HEK293T (cell line): ENCODE measurements around the gene SAMSN1.

Experiments
- CTCF ChIA-PET: fragments of 350-600 bp; formaldehyde crosslinking; extraction: SDS; loops from one replicate; lab custom pipeline; 2021; ENCODE audit warnings: antibody characterized with exemption, inconsistent platforms; lab: Yijun Ruan, JAX
- POLR2A ChIA-PET: fragments of 350-600 bp; formaldehyde crosslinking; extraction: SDS; loops from one replicate; lab custom pipeline; 2020; ENCODE audit warnings: antibody characterized with exemption, inconsistent platforms; lab: Yijun Ruan, JAX
- DNase-seq: peaks from one replicate; pipeline ENCODE4 v3.0.0; 2012; ENCODE audit warnings: mixed read lengths; ENCODE audit errors: extremely low spot score
- ARNT ChIP-seq: fragments of 450-650 bp; IDR thresholded peaks from 2 replicates; pipeline ENCODE4 v1.6.1; 2017; ENCODE audit warnings: mild to moderate bottlenecking
- BHLHE40 ChIP-seq: fragments of 450-650 bp; IDR thresholded peaks from 2 replicates; pipeline ENCODE4 v1.6.1; 2016; ENCODE audit warnings: mild to moderate bottlenecking, moderate library complexity, borderline replicate concordance
- CTBP1 ChIP-seq: fragments of 450-650 bp; IDR thresholded peaks from 2 replicates; pipeline ENCODE4 v1.6.1; 2016; ENCODE audit warnings: borderline replicate concordance
- ELF4 ChIP-seq: fragments of 450-650 bp; IDR thresholded peaks from 2 replicates; pipeline ENCODE4 v1.6.1; 2017; ENCODE audit warnings: antibody characterized with exemption
- FOXA1 ChIP-seq: fragments of 450-650 bp; IDR thresholded peaks from 2 replicates; pipeline ENCODE4 v1.6.1; 2016; ENCODE audit warnings: mild to moderate bottlenecking
- FOXK2 ChIP-seq: fragments of 450-650 bp; IDR thresholded peaks from 2 replicates; pipeline ENCODE4 v1.6.1; 2016; ENCODE audit warnings: mild to moderate bottlenecking
- FOXM1 ChIP-seq: fragments of 450-650 bp; IDR thresholded peaks from 2 replicates; pipeline ENCODE4 v1.6.1; 2017; ENCODE audit warnings: mild to moderate bottlenecking, borderline replicate concordance
- HDGF ChIP-seq: fragments of 450-650 bp; IDR thresholded peaks from 2 replicates; pipeline ENCODE4 v1.6.1; 2017; ENCODE audit warnings: antibody characterized with exemption, borderline replicate concordance
- L3MBTL2 ChIP-seq: fragments of 450-650 bp; conservative IDR thresholded peaks from 2 replicates; pipeline ENCODE4 v1.6.1; 2016; ENCODE audit warnings: mild to moderate bottlenecking
- LEF1 ChIP-seq: fragments of 450-650 bp; IDR thresholded peaks from 2 replicates; pipeline ENCODE4 v1.6.1; 2017; ENCODE audit warnings: mild to moderate bottlenecking, borderline replicate concordance
- NFRKB ChIP-seq: fragments of 450-650 bp; IDR thresholded peaks from 2 replicates; pipeline ENCODE4 v1.6.1; 2016; ENCODE audit warnings: mild to moderate bottlenecking, moderate library complexity
- SP1 ChIP-seq: fragments of 450-650 bp; IDR thresholded peaks from 2 replicates; pipeline ENCODE4 v1.6.1; 2017
- SUZ12 ChIP-seq: fragments of 450-650 bp; IDR thresholded peaks from 2 replicates; pipeline ENCODE4 v1.6.1; 2016; ENCODE audit warnings: mild to moderate bottlenecking
- TARDBP ChIP-seq: fragments of 450-650 bp; IDR thresholded peaks from 2 replicates; pipeline ENCODE4 v1.6.1; 2016
- ZNF384 ChIP-seq: fragments of 450-650 bp; IDR thresholded peaks from 2 replicates; pipeline ENCODE4 v1.6.1; 2016
- TF ChIP-seq, protein P1 (sequence below): fragments of 450-650 bp; IDR thresholded peaks from 2 replicates; pipeline ENCODE4 v1.6.1; 2016

SAMSN1 gene

GRCh38 chr21:14560555-14560954 lies 14.4 kb upstream of the SAMSN1 start:
- POLR2A ChIA-PET, result no interaction called here
- CTCF ChIA-PET, result no interaction called here
- TF ChIP-seq ARNT (no peak), ELF4 (no peak), FOXM1 (no peak), CTBP1 (no peak), FOXA1 (no peak), BHLHE40 (no peak), NFRKB (no peak)
- DNase-seq, result no peak

GRCh38 chr21:14560139-14560538 lies 14.0 kb upstream of the SAMSN1 start:
- DNase-seq, result no peak
- POLR2A ChIA-PET, result no interaction called here
- no peak for TF ChIP-seq L3MBTL2
- CTCF ChIA-PET, result no interaction called here

DNA sequence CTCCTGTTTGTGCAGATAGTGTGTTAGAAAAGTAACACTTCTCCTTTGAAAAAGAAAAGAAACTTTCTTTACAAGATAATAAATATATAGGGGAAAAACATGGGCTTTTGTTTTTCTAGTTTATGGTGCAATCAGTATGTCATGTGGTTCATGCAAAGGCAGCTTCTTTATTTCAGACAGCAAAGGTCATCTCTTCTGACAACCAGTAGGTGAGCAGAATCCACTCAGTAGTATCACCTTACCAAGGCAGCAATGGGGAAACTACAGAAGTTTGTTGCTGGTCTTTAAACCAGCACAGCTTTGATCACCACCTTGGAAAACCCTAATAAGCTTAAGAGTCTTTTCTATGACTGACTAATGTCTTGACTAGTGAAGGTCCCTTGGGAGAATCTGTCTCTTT lies 13.0 kb upstream of the SAMSN1 start:
- ChIA-PET CTCF (no interaction called here), POLR2A (no interaction called here)
- TF ChIP-seq ZNF384 (no peak), ARNT (no peak), TARDBP (no peak), CTBP1 (no peak), SP1 (no peak)
- no peak for DNase-seq

- ChIA-PET POLR2A (no interaction called here), CTCF (no interaction called here)
- no peak for DNase-seq
- TF ChIP-seq CTBP1 (no peak), SP1 (no peak), ELF4 (no peak), TARDBP (no peak), BHLHE40 (no peak), FOXK2 (no peak), SUZ12 (no peak)
Measured at GRCh38 chr21:14557413-14557812, 11.3 kb upstream of the SAMSN1 start.

- ChIA-PET POLR2A (no interaction called here), CTCF (no interaction called here)
- TF ChIP-seq SP1, result no peak
- no peak for TF ChIP-seq BHLHE40
- TF ChIP-seq LEF1, result no peak
- TF ChIP-seq FOXK2, result no peak
- TF ChIP-seq ELF4, result no peak
- TF ChIP-seq, protein P1, sequence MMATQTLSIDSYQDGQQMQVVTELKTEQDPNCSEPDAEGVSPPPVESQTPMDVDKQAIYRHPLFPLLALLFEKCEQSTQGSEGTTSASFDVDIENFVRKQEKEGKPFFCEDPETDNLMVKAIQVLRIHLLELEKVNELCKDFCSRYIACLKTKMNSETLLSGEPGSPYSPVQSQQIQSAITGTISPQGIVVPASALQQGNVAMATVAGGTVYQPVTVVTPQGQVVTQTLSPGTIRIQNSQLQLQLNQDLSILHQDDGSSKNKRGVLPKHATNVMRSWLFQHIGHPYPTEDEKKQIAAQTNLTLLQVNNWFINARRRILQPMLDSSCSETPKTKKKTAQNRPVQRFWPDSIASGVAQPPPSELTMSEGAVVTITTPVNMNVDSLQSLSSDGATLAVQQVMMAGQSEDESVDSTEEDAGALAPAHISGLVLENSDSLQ, result no peak
- no peak for TF ChIP-seq SUZ12
- no peak for DNase-seq
Measured at GRCh38 chr21:14554948-14555347, 8.8 kb upstream of the SAMSN1 start.

- no peak for TF ChIP-seq LEF1
- no peak for TF ChIP-seq FOXM1
- no peak for TF ChIP-seq NFRKB
- TF ChIP-seq TARDBP, result no peak
- TF ChIP-seq FOXA1, result no peak
- TF ChIP-seq FOXK2, result no peak
- no peak for DNase-seq
- ChIA-PET POLR2A (no interaction called here), CTCF (no interaction called here)
Measured at GRCh38 chr21:14553422-14553821, 7.3 kb upstream of the SAMSN1 start.

DNA sequence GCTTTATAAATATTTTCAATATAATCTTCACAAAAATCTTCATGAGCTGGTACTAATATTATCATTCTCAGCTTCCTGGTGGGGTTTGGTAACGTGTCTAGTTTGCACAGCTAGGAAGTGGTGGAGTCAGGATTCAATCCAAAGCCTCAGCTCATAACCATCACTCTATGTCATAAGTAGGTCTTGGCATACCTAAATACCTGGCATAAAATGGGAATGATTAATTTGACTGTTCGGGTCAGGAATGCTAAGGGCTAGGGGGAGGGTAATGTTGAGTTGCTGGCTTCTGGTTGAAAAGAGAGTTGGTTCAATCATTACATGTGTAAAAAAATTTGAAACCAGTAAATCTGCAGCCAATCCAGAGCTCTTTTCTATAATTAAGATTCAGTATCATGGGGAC lies 5.6 kb upstream of the SAMSN1 start:
- POLR2A ChIA-PET, result no interaction called here
- no peak for DNase-seq
- TF ChIP-seq SP1, result no peak
- no peak for TF ChIP-seq BHLHE40
- TF ChIP-seq, protein P1, result no peak
- TF ChIP-seq SUZ12, result no peak
- CTCF ChIA-PET, result no interaction called here

GRCh38 chr21:14550135-14550534 lies 4.0 kb upstream of the SAMSN1 start:
- TF ChIP-seq LEF1 (no peak), CTBP1 (no peak), ARNT (no peak), SUZ12 (no peak), FOXK2 (no peak), HDGF (no peak), NFRKB (no peak), FOXA1 (no peak), BHLHE40 (no peak), ZNF384 (no peak), ELF4 (no peak), FOXM1 (no peak), L3MBTL2 (no peak), TARDBP (no peak), SP1 (no peak)
- TF ChIP-seq, protein P1, result no peak
- CTCF ChIA-PET, result no interaction called here
- DNase-seq, result no peak
- POLR2A ChIA-PET, result no interaction called here
